IMR-90 (cell line): ENCODE data around the gene CLPTM1L. TPM values are rescaled to one million over a fixed set of nuclear protein-coding genes. Genes with fewer than 3 reads are reported as not detected.

Experiments
- ATAC-seq: fragments of 200-7000 bp; cut with Tn5 transposase; 2 replicates; pipeline ENCODE4 v1.9.1; 2020; ENCODE audit warnings: low read depth, mild to moderate bottlenecking, moderate library complexity
- BruUV-seq: library from RNA; stranded (reverse); fragments of 400-500 nt; replicated peaks from 2 replicates; lab custom pipeline; 2021; lab: Mats Ljungman, UMichigan
- CTCF ChIA-PET: fragments of 300-600 bp; formaldehyde crosslinking; extraction: SDS; loops from one replicate; lab custom pipeline; 2021; ENCODE audit warnings: antibody characterized with exemption; lab: Yijun Ruan, JAX
- POLR2A ChIA-PET: fragments of 300-600 bp; sonication (Branson Sonifier 250); formaldehyde crosslinking; loops from one replicate; lab custom pipeline; 2022; ENCODE audit warnings: antibody characterized with exemption; ENCODE audit not compliant: unreplicated experiment; lab: Charles Lee
- DNase-seq: peaks from one replicate; pipeline ENCODE4 v3.0.0; 2013
- H2AFZ ChIP-seq: replicated peaks from 2 replicates; pipeline ENCODE3; 2013; ENCODE audit warnings: low read length, mild to moderate bottlenecking; ENCODE audit not compliant: poor library complexity
- H2AK5ac ChIP-seq: 2 replicates; pipeline ENCODE4 v1.6.1; 2013; ENCODE audit warnings: low read depth, low read length, inconsistent platforms
- H2AK9ac ChIP-seq: replicated peaks from 2 replicates; pipeline ENCODE3; 2013; ENCODE audit warnings: mild to moderate bottlenecking, low read depth, low read length, moderate library complexity; ENCODE audit not compliant: poor library complexity
- H2BK120ac ChIP-seq: 2 replicates; pipeline ENCODE4 v1.6.1; 2013; ENCODE audit warnings: low read depth, low read length, inconsistent platforms
- H2BK15ac ChIP-seq: 3 replicates; pipeline ENCODE4 v1.6.1; 2013; ENCODE audit warnings: low read depth, low read length, inconsistent platforms
- H2BK20ac ChIP-seq: 2 replicates; pipeline ENCODE4 v1.6.1; 2013; ENCODE audit warnings: low read depth, mild to moderate bottlenecking, inconsistent platforms, low read length, moderate library complexity
- H2BK5ac ChIP-seq: 2 replicates; pipeline ENCODE4 v1.6.1; 2013; ENCODE audit warnings: mild to moderate bottlenecking, low read depth, low read length, inconsistent platforms; ENCODE audit not compliant: poor library complexity, severe bottlenecking
- H3K14ac ChIP-seq: replicated peaks from 2 replicates; pipeline ENCODE4 v1.6.1; 2013; ENCODE audit warnings: low read depth, low read length, inconsistent platforms
- H3K18ac ChIP-seq: 2 replicates; pipeline ENCODE4 v1.6.1; 2013; ENCODE audit warnings: low read depth, low read length, control low read depth
- H3K23ac ChIP-seq: 2 replicates; pipeline ENCODE4 v1.6.1; 2013; ENCODE audit warnings: low read depth, low read length, inconsistent platforms
- H3K27ac ChIP-seq: 2 replicates; pipeline ENCODE4 v1.5.1; 2013; ENCODE audit warnings: mild to moderate bottlenecking, control low read depth, low read length; ENCODE audit not compliant: insufficient read depth
- H3K27me3 ChIP-seq: 2 replicates; pipeline ENCODE4 v1.6.1; 2013; ENCODE audit warnings: low read length; ENCODE audit not compliant: control insufficient read depth, insufficient read depth
- H3K36me3 ChIP-seq: 2 replicates; pipeline ENCODE4 v1.6.1; 2013; ENCODE audit warnings: low read length, mixed read lengths; ENCODE audit not compliant: control insufficient read depth, insufficient read depth
- H3K4ac ChIP-seq: 2 replicates; pipeline ENCODE4 v1.6.1; 2013; ENCODE audit warnings: low read depth, low read length, inconsistent platforms
- H3K4me1 ChIP-seq: 2 replicates; pipeline ENCODE4 v1.6.1; 2013; ENCODE audit warnings: low read length, mixed read lengths; ENCODE audit not compliant: control insufficient read depth, insufficient read depth
- H3K4me2 ChIP-seq: 2 replicates; pipeline ENCODE4 v1.6.1; 2013; ENCODE audit warnings: low read depth, mild to moderate bottlenecking, control low read depth, low read length, moderate library complexity
- H3K4me3 ChIP-seq: 2 replicates; pipeline ENCODE4 v1.5.1; 2013; ENCODE audit warnings: low read depth, mild to moderate bottlenecking, control low read depth, low read length, moderate library complexity; ENCODE audit not compliant: insufficient read depth
- H3K56ac ChIP-seq: 2 replicates; pipeline ENCODE4 v1.6.1; 2013; ENCODE audit warnings: low read length, inconsistent platforms; ENCODE audit not compliant: insufficient read depth; ENCODE audit errors: extremely low read depth
- H3K79me1 ChIP-seq, 2 experiments: 2 replicates each; pipeline ENCODE4 v1.6.1; 2013; ENCODE audit warnings: low read length in 2 of 2, inconsistent platforms in 1 of 2, low read depth in 1 of 2
- H3K9ac ChIP-seq: 2 replicates; pipeline ENCODE4 v1.6.1; 2013; ENCODE audit warnings: low read depth, low read length, control low read depth
- H3K9me1 ChIP-seq: 2 replicates; pipeline ENCODE4 v1.6.1; 2013; ENCODE audit warnings: low read length, inconsistent platforms; ENCODE audit not compliant: insufficient read depth
- H3K9me3 ChIP-seq: 2 replicates; pipeline ENCODE4 v1.6.1; 2013; ENCODE audit warnings: low read length; ENCODE audit not compliant: control insufficient read depth, insufficient read depth
- H4K20me1 ChIP-seq: 2 replicates; pipeline ENCODE4 v1.6.1; 2013; ENCODE audit warnings: low read length, inconsistent platforms; ENCODE audit not compliant: insufficient read depth
- H4K5ac ChIP-seq: 2 replicates; pipeline ENCODE4 v1.6.1; 2013; ENCODE audit warnings: mild to moderate bottlenecking, low read depth, low read length, control low read depth
- H4K8ac ChIP-seq, 2 experiments: 2 replicates each; pipeline ENCODE4 v1.6.1; 2013; ENCODE audit warnings: low read depth in 2 of 2, low read length in 2 of 2, control low read depth in 1 of 2, inconsistent platforms in 1 of 2
- H4K91ac ChIP-seq: 2 replicates; pipeline ENCODE4 v1.6.1; 2013; ENCODE audit warnings: low read depth, low read length, inconsistent platforms; ENCODE audit not compliant: insufficient read depth
- BHLHE40 ChIP-seq: fragments of 150-350 bp; IDR thresholded peaks from 2 replicates; pipeline ENCODE4 v1.6.1; 2016; ENCODE audit warnings: mild to moderate bottlenecking, low read depth, low read length
- CEBPB ChIP-seq: IDR thresholded peaks from 2 replicates; pipeline ENCODE4 v1.6.1; 2012; ENCODE audit warnings: low read depth, low read length, improper control_type of control experiment
- CHD1 ChIP-seq: IDR thresholded peaks from 2 replicates; pipeline ENCODE4 v1.6.1; 2012; ENCODE audit warnings: low read depth, low read length, improper control_type of control experiment
- CTCF ChIP-seq: conservative IDR thresholded peaks from 2 replicates; pipeline ENCODE4 v1.5.1; 2012; ENCODE audit warnings: mild to moderate bottlenecking, low read depth, low read length, improper control_type of control experiment
- ELK1 ChIP-seq: fragments of 150-350 bp; IDR thresholded peaks from 2 replicates; pipeline ENCODE4 v1.6.1; 2016; ENCODE audit warnings: low read depth, mild to moderate bottlenecking, low read length, moderate library complexity, borderline replicate concordance
- FOS ChIP-seq: fragments of 150-350 bp; IDR thresholded peaks from 2 replicates; pipeline ENCODE4 v1.6.1; 2016; ENCODE audit warnings: low read depth, low read length
- MAFK ChIP-seq: IDR thresholded peaks from 2 replicates; pipeline ENCODE4 v1.6.1; 2012; ENCODE audit warnings: low read depth, low read length, improper control_type of control experiment
- MAZ ChIP-seq: IDR thresholded peaks from 2 replicates; pipeline ENCODE4 v1.6.1; 2012; ENCODE audit warnings: low read depth, mild to moderate bottlenecking, low read length, improper control_type of control experiment, moderate library complexity, borderline replicate concordance
- MXI1 ChIP-seq: IDR thresholded peaks from 2 replicates; pipeline ENCODE4 v1.6.1; 2012; ENCODE audit warnings: low read depth, mild to moderate bottlenecking, low read length, moderate library complexity, borderline replicate concordance
- NFE2L2 ChIP-seq: fragments of 150-350 bp; IDR thresholded peaks from 2 replicates; pipeline ENCODE4 v1.6.1; 2016; ENCODE audit warnings: low read depth, mild to moderate bottlenecking, low read length
- POLR2A ChIP-seq: IDR thresholded peaks from 2 replicates; pipeline ENCODE4 v1.6.1; 2012; ENCODE audit warnings: mild to moderate bottlenecking, low read depth, low read length
- RAD21 ChIP-seq: IDR thresholded peaks from 2 replicates; pipeline ENCODE4 v1.6.1; 2012; ENCODE audit warnings: low read length, improper control_type of control experiment
- RFX5 ChIP-seq: IDR thresholded peaks from 2 replicates; pipeline ENCODE4 v1.8.0; 2012; ENCODE audit warnings: low read depth, mild to moderate bottlenecking, low read length, moderate library complexity
- SMC3 ChIP-seq: fragments of 150-350 bp; IDR thresholded peaks from 2 replicates; pipeline ENCODE4 v1.6.1; 2016; ENCODE audit warnings: low read depth, mild to moderate bottlenecking, antibody characterized with exemption, low read length, moderate library complexity
- USF2 ChIP-seq: fragments of 150-350 bp; IDR thresholded peaks from 2 replicates; pipeline ENCODE4 v1.6.1; 2017; ENCODE audit warnings: mild to moderate bottlenecking, antibody characterized with exemption, low read length, low read depth
- WGBS, 2 experiments: methylation state at CpG; one replicate each; pipeline versions ENCODE4 v1.1.5 to v1.1.7; 2013; ENCODE audit warnings: missing lambda C conversion rate in 2 of 2; ENCODE audit not compliant: insufficient read length in 1 of 2; ENCODE audit errors: extremely low coverage in 2 of 2; 5-methylcytosine and 5-hydroxymethylcytosine counted together
- dilution Hi-C: fragments of 300-500 bp; cut with HindIII; formaldehyde crosslinking; loops from one replicate; pipeline ENCODE4 v1.14.3; 2018; ENCODE audit warnings: low sequenced_read_pairs; ENCODE audit not compliant: unreplicated experiment
- in situ Hi-C: fragments of 300-500 bp; cut with MboI; formaldehyde crosslinking; loops from 3 replicates; pipeline ENCODE4 v1.14.3; 2019; ENCODE audit warnings: low sequenced_read_pairs, inconsistent platforms, mixed read lengths
- intact Hi-C: fragments of 100-400 bp; cut with micrococcal nuclease; formaldehyde crosslinking; loops from 2 replicates; pipeline ENCODE4 v1.10.0; 2022
- polyA plus RNA-seq, 3 experiments: library from polyadenylated mRNA; depleted of rRNA; stranded (reverse); fragments of >200 nt; gene quantifications; 2 replicates each; pipeline ENCODE4 v1.2.3, GENCODE V29; 2012; ENCODE audit warnings: low replicate concordance in 1 of 3
- total RNA-seq: library from RNA; depleted of rRNA; stranded (reverse); fragments of >200 nt; gene quantifications from 2 replicates; pipeline ENCODE4 v1.2.3, GENCODE V29; 2012

CLPTM1L gene
- total and polyA plus RNA-seq, 2 of the 4 experiments (the other 2 are of a cell fraction): 114 to 137 TPM

- Histone ChIP-seq H3K4me2 (no peak overlapping the region), H3K18ac (no peak overlapping the region), H3K36me3 (no peaks in the 10 kb centered on the region), H3K4me1 (no peaks in the 10 kb centered on the region), H3K27me3 (peaks cover 52% of the 10 kb centered on the region), H2BK5ac (no peak overlapping the region), H2BK15ac (no peak overlapping the region), H3K14ac (no peak overlapping the region), H4K5ac (no peak overlapping the region), H3K23ac (no peak overlapping the region), H3K4ac (no peak overlapping the region), H2BK20ac (no peak overlapping the region), H4K8ac (no peak overlapping the region), H3K27ac (no peak overlapping the region), H2AFZ (no peak overlapping the region), H2AK5ac (no peak overlapping the region), H4K20me1 (no peaks in the 10 kb centered on the region), H3K4me3 (no peak overlapping the region), H3K79me1 (no peaks in the 10 kb centered on the region), H2BK120ac (no peak overlapping the region), H3K9me1 (no peaks in the 10 kb centered on the region), H3K56ac (no peak overlapping the region), H3K9me3 (no peaks in the 10 kb centered on the region), H2AK9ac (no peak overlapping the region), H3K9ac (no peak overlapping the region), H4K91ac (no peak overlapping the region)
- ATAC-seq (no peak), DNase-seq (no peak)
- dilution Hi-C loops (no loop called here), in situ Hi-C loops (loop anchor here (25.0 kb wide), 1 partner anchor 278 kb away; no protein-coding TSS in a partner anchor), intact Hi-C loops (no loop called here)
- CTCF ChIA-PET: no interaction called here
- BruUV-seq: no TSS peak
- POLR2A ChIA-PET: no interaction called here
- TF ChIP-seq FOS (no peak), MAZ (no peak), POLR2A (no peak), USF2 (no peak), NFE2L2 (no peak), BHLHE40 (no peak), SMC3 (no peak), CHD1 (no peak), MXI1 (no peak), RAD21 (no peak), MAFK (no peak), ELK1 (no peak), CTCF (no peak), CEBPB (no peak), RFX5 (no peak)
- 88% methylated on average over 4 of the region's 11 CpGs; no CpG with 5 or more reads in 1 of the 2 experiments for WGBS, 2 experiments
These were observed 14.8 kb upstream of the CLPTM1L start for GRCh38 chr5:1359713-1360112.
